Transverse colon (tissue), 4 donors: Measurements from ENCODE around the gene PIGR.

Experiments
- POLR2A ChIP-seq: fragments of 450-650 bp; IDR thresholded peaks from one replicate; pipeline ENCODE4 v1.6.1; 2016; ENCODE audit warnings: antibody characterized with exemption, mild to moderate bottlenecking, moderate library complexity
- POLR2AphosphoS5 ChIP-seq, 3 donors: sonication (generic); formaldehyde crosslinking; IDR thresholded peaks; one replicate each; pipeline ENCODE4 v1.6.1; 2016; ENCODE audit warnings: antibody characterized with exemption in 3 of 3
- TF ChIP-seq, protein P1 (sequence below), 5 experiments: fragments of 200-600 bp in 3 of 5; fragments of 450-650 bp in 2 of 5; sonication (generic) in 3 of 5; IDR thresholded peaks; 1 replicate in 2 of 5; 2 replicates in 3 of 5; pipeline ENCODE4 v1.5.1; 2016 to 2017; ENCODE audit warnings: antibody characterized with exemption in 5 of 5, inconsistent platforms in 3 of 5, mild to moderate bottlenecking in 2 of 5, moderate library complexity in 1 of 5

DNA sequence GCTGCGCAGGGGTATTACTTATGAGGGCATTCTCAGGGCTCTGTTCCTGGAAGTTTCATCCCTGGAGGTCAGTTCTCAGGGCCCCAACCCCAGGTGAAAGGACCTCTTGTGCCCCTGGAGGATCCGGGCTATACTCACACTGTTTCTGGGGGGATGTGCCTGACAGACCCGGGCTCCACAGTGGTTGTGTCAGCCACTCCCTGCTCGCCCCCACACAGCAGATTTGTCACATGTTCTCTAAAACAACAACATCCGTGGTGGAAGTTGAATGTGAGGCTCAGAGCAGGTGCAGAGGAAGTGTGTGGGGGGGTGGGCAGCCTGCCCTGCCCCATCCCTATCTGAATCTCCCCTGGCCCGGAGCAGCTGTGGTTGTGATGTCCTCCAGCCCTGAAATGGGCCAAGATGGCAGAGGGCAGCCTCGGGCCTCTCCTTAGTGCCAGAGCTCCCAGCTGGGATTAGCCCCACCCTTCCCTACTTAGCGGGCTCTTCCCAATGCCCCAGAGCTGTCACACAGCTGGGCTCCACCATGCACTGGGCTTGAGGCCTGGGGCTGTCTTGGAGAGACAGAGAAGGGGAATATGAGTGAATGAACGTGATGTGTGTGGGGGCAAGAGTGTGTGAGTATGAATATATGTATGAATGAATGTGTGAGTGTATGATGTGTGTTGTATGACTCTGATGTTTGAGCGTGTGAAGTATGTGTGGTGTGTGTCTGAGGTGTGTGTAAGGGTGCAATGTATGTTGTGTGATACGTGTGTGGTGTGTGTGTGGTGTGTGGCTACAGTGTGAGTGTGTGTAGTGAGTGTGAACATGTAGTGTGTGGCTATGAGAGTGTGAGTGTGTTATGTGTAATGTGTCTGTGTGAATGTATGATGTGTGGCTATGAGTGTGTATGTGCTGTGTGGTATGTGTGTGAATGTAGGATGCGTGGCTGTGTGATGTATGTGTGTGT is 23.0 kb downstream of the PIGR start:
- TF ChIP-seq, protein P1, sequence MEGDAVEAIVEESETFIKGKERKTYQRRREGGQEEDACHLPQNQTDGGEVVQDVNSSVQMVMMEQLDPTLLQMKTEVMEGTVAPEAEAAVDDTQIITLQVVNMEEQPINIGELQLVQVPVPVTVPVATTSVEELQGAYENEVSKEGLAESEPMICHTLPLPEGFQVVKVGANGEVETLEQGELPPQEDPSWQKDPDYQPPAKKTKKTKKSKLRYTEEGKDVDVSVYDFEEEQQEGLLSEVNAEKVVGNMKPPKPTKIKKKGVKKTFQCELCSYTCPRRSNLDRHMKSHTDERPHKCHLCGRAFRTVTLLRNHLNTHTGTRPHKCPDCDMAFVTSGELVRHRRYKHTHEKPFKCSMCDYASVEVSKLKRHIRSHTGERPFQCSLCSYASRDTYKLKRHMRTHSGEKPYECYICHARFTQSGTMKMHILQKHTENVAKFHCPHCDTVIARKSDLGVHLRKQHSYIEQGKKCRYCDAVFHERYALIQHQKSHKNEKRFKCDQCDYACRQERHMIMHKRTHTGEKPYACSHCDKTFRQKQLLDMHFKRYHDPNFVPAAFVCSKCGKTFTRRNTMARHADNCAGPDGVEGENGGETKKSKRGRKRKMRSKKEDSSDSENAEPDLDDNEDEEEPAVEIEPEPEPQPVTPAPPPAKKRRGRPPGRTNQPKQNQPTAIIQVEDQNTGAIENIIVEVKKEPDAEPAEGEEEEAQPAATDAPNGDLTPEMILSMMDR (IDR thresholded peaks at IDR 0.05), result no peak
- TF ChIP-seq POLR2AphosphoS5 (IDR thresholded peaks at IDR 0.05), result peak in 2 of 3 donors; percentile 5 to 35
- peak; percentile 56 for TF ChIP-seq POLR2A
